HG02798 (cell line): ENCODE measurements around the gene COPB2.
"Not testable (repeated sequence)": the region's sequence is repeated elsewhere in the genome, so short reads cannot be mapped to it uniquely, and the experiment has no call there.

Experiments used
- ATAC-seq: cut with Tn5 transposase; IDR thresholded peaks from one replicate; pipeline ENCODE4 v1.9.1; 2021; ENCODE audit warnings: mild to moderate bottlenecking; ENCODE audit not compliant: unreplicated experiment, poor library complexity

Gene COPB2

DNA sequence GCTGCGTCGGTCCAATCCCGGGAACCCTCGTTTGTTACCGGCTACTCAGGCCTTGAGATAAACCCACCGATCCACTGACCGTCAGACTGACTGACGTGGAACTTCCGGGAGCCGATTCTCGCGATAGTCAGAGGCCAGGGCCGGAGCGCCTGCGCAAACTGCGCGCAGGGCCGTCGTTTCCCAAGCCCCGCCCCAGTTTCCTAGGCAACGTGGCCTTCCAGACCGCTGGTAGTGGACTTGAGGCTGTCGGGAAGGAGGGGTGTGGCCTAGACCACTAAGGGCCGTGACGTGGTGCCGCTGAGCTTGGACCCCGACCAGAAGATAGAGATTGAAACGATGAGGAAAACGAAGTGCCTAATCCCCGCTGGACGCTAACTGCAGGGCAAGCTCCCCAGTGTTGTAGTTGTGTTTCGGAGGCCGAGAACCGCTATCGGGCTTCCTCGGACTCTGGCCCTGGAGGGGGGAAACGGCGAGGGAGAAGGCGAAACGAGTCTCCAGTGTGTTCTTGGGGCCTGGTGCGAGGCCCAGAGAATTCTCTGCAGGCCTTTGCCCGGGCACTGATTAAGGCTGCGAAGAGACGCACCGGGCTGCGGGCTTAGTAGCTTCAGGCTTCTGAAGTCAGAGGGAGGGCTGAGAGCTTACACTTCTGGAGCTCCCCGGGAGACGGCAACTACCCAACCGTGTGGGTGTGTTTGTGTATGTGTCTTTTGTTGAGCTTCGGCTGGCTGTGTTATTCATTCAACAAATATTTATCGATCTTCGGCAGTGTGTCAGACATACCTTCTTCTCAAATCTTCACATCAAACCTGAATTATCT, at the start of gene COPB2:
COPB2 (minus strand) TSS at position 96 of the 817 bp plus-strand sequence. CDS start 97 bp downstream, outside the sequence.
- ATAC-seq, result peak; percentile 99

DNA sequence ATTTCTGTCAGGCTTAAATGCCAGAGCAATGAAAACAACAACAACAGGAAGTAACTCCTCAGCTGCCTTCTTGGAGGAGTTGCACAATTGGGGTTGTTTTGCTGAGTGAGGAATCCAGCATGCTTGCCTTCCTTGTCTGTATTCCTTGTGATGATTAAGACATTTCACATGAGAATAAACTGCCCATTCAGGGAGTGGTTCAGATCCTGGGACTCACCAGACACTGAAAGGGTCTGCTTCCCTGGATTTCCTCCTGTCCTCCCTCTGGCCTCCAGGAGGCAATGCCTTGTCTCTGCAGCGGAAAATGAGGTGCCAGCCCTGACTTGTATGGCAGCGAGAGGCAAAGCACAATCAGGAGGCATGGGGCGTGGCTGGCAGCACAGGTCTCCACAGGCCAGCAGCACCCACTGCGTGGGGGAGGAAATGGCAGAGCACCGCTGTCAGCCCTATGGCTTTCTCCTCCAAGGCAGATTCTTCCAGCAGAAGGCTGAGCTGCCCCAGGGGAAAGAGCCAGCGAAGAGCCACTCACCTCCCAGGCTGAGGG, 45.4 kb upstream of the COPB2 start:
- no peak for ATAC-seq

DNA sequence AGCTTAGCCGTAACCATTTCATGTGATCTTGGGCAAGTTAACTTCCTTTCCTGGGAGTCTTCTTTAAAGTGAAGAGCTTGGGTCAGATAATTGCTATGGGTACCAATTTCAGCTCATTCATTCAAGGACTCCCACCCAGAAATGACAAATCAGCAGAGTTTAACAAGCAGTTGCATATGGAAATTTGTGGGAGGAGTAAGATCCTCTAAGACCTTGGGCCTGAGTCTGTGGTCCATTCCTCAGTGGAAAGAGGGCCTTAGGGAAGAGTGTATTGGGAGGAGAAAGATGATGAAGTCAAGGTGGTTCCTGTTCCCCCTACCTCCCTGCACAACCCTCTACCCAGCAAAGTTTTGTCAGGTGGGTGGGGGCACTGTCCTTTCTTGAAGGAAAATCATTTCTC, 44.8 kb upstream of the COPB2 start:
- ATAC-seq, result no peak

DNA sequence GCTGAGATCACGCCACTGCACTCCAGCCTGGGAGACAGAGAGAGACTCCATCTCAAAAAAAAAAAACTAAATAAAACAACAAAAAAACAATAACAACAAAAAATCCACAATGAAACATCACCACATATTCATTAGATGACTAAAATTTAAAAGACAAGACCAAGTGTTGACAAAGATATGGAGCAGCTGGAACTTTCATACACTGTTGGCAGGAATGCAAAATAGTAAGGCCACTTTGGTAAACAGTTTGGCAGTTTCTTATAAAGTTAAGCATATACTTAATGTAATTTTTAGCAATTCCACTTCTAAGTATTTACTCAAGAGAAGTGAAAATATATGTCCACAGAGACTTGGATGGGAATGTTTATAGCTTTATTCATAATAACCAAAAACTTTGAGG, 43.6 kb upstream of the COPB2 start:
- no peak for ATAC-seq

GRCh38 chr3:139430493-139430892, 41.0 kb upstream of the COPB2 start:
- ATAC-seq, result no peak

DNA sequence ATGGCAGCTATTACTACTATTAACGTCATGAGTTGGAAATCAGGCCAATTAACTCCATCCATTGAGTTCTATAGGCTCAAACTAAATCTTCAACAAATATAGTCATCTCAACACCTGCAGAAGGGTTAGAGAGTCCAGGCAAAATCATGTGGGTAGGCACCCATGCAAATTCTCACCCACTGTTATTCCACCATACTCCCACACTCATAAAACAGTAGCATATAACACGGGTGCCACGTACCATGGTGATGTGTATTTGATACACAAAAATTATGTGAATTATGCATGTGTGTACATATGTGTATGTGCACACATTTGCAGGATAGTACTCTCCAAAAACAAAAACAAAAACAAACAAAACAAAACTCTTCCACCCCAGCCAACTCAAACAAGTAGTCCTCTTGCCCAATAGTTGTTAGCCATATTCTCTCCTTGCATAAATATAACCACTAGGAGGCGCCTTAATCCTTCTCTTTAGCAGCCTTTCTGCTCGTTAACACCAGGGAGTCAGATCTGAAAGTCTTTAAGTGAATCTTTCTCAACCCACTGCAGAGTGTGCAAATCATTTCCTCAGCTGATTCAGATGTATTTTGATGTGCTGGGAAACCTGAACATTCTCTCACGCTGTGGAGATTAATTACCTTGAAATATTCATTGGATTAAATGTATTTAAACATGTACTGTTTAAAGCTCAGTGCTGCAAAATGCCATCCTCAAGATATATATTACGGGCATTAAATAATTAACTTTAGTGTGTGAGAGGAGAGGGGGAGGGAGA, 38.0 kb upstream of the COPB2 start:
- ATAC-seq, result peak; percentile 80

DNA sequence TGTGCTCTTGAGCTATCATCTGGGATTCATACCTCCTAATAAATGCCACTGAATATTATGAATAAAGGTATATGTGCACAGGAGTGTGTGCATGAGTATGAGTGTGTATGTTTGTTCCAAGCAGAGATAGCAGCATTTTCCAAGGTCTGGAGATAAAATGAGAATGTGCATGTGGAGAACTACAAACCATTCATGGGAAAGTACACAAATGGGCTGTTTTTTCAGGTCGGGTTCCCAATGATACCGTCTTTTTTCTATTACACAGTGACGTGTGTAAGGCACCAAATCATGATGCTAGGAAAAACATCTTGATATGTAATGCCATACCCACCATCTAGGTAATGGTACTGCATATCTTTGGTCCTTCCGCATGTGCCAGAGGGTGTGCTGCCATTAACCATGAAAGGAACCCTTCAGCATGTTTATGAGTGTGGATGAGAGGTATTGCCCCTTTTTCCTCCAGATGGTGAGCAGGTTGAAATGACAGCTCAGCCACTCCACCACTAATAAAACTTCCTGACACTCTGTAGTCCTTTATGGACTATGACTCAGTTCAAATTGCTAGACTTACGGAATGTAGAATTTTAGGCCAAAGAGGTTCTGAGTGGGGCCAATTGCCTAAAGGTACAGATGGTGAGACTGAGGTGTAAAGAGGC, 36.4 kb upstream of the COPB2 start:
- ATAC-seq, result no peak

- no peak for ATAC-seq
Measured at GRCh38 chr3:139423232-139423631, 33.8 kb upstream of the COPB2 start.

GRCh38 chr3:139421460-139421859, 32.0 kb upstream of the COPB2 start:
- ATAC-seq, result no peak

DNA sequence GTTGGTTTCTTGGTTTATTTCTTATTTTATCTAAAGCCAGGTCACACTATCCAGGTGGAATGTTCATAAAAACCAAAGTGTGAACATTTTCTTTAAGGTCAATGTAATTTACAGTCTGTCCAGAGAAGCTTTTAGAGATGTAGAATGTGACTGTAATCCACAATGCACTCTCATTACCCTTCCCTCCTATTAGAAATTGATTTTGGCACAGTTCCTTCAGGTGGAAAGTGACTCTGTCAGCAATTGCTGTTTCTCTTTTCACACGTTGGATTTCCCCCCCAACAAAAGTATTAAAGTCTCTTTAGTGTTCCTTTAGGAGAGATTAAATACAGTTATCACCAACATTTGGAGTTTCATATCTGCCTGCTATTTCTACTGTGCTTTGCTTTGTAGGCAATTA, 31.6 kb upstream of the COPB2 start:
- ATAC-seq, result no peak

- no peak for ATAC-seq
Measured at GRCh38 chr3:139418144-139418543, 28.7 kb upstream of the COPB2 start.

DNA sequence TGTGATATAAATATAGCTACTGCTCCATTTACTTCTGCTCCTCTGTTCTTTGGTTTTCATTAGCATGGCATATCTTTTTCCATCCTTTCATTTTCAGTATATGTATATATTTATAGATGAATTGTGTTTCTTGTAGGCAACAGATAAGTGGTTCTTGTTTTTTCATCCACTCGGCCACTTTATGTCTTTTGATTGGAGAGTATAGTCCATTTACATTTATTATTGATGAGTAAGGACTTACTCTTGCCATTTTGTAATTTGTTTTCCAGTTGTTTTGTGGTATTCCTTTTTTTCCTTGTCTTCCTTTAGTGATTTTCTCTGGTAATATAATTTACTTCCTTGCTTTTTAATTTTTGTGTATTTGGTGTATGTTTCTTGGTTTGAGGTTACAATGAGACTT, 26.8 kb upstream of the COPB2 start:
- ATAC-seq, result no peak

- ATAC-seq, result no peak
Measured at GRCh38 chr3:139414608-139415224, 25.3 kb upstream of the COPB2 start.

DNA sequence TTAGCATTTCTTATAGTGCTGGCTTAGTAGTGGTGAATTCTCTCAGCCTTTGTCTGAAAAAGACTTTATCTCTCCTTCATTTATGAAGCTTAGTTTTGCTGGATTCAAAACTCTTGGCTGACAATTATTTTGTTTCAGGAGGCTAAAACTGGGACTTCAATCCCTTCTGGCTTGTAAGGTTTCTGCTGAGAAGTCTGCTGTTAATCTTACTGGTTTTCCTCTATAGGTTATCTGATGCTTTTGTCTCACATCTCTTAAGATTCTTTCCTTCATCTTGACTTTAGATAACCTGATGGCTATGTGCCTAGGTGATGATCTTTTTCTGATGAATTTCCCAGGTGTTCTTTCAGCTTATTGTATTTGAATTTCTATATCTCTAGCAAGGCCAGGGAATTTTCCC, 23.4 kb upstream of the COPB2 start:
- ATAC-seq, result not testable (repeated sequence)

DNA sequence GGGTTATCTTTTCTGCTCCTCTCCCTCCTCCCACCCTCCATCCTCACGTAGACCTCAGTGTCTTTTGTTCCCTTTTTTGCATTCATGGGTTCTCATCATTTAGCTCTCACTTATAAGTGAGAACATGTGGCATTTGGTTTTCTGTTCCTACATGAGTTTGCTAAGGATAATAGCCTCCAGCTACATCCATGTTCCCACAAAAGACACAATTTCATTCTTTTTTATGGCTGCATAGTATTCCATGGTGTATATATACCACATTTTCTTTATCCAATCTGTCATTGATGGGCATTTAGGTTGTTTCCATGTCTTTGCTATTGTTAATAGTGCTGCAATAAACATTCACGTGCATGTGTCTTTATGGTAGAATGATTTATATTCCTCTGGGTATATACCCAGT, 11.7 kb upstream of the COPB2 start:
- not testable (repeated sequence) for ATAC-seq

DNA sequence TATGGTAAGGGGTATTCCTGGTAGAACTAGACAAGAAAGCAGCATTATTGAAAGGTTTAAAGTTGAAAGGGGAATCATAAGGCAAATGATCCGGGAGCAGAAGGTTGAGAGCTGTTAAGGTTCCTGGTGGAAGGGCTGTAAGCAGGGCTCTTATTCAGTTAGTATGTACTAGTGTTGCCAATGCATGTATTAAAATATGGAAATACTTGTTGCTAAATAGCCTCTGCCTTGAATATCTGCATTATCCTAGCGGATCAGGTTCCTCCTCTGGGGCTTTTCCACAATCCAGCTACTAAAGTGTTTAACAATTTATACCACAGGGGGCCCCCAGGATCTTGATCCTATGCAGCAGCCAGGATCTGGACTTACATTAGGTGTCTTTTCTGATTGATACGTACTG, 7.3 kb upstream of the COPB2 start:
- ATAC-seq, result no peak

- no peak for ATAC-seq
Measured at GRCh38 chr3:139394116-139394515, 4.7 kb upstream of the COPB2 start.

DNA sequence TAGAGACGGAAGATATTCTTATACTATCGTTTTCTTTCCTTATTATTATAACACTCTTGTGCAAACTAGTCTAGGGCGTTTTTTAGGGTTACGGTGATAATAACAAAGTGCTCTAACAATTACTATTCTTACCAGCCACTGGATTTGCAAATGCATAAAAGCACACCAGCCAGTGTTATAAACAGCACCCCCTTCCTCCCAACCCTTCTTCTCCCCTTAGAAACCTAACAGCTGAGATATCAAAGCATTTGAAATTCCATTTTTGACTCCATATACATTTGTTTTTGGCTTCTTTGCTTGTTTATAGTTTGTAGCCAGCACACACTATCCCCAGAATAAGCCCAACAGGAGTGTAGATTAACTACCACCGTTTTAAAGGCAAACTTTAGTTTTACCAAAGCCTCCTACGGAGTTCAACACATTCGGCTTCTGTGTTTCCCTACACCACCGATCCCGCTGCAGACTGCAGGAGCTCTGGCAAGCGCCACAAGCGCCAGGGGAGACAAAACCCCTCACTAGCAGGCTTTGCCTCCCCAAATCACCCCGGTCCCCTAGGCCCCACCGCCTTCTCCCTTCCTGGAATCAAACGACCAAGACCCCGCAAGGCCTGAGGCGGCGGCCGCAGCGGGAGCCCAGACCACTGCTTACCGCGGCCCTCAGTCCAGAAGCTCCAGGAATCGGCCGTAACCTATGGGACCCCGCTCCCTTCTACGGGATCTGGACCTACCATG, 461 bp downstream of the COPB2 start:
- peak; percentile 38 for ATAC-seq

- no peak for ATAC-seq
Measured at GRCh38 chr3:139388077-139388476, 1.4 kb downstream of the COPB2 start.

DNA sequence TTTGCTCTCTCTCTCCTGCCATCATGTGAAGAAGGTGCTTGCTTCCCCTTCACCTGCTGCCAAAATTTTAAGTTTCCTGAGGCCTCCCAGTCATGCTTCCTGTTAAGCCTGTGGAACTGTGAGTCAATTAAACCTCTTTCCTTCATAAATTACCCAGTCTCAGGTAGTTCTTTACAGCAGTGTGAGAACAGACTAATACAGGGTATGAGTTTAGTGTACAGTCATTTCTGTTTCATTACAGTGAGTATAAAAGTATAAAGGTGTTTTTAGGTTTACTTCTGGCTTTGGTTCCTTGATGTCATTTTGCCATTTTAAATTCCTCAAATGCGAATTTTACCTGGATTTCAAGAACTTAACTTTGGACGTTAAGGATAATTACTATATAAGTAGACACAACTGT, 7.2 kb downstream of the COPB2 start:
- ATAC-seq, result not testable (repeated sequence)
